ENCODE results near the gene PDE6A.

PDE6A gene

GRCh38 chr5:149904977-149905376 is 39.6 kb downstream of the PDE6A start:
- Mint-ChIP-seq H3K27me3 (no peaks in the 10 kb centered on the region), H3K36me3 (ENCODE audit: low read depth) (no peaks in the 10 kb centered on the region), H3K4me1 (ENCODE audit: low read depth) (peaks cover 13% of the 10 kb centered on the region), H3K27ac (no peak overlapping the region), H3K4me3 (no peak overlapping the region), H3K9me3 (no peaks in the 10 kb centered on the region)
- intact Hi-C loops (cut with micrococcal nuclease): no loop called here

GRCh38 chr5:149904293-149904886 is 40.2 kb downstream of the PDE6A start:
- intact Hi-C loops (cut with micrococcal nuclease): no loop called here

GRCh38 chr5:149903404-149903803 is 41.2 kb downstream of the PDE6A start:
- Mint-ChIP-seq H3K27me3 (no peaks in the 10 kb centered on the region), H3K4me1 (ENCODE audit: low read depth) (peaks cover 13% of the 10 kb centered on the region), H3K36me3 (ENCODE audit: low read depth) (no peaks in the 10 kb centered on the region), H3K9me3 (no peaks in the 10 kb centered on the region), H3K4me3 (no peak overlapping the region), H3K27ac (no peak overlapping the region)
- intact Hi-C loops (cut with micrococcal nuclease): no loop called here

More at GRCh38 chr5:149904293-149904886, 40.2 kb downstream of the PDE6A start:
- no peak overlapping the region for H3K27ac Mint-ChIP-seq
- no peaks in the 10 kb centered on the region for H3K27me3 Mint-ChIP-seq
- no peaks in the 10 kb centered on the region for H3K36me3 Mint-ChIP-seq (ENCODE audit: low read depth)
- H3K4me1 Mint-ChIP-seq (ENCODE audit: low read depth): peaks cover 13% of the 10 kb centered on the region
- H3K4me3 Mint-ChIP-seq: no peak overlapping the region
- H3K9me3 Mint-ChIP-seq: no peaks in the 10 kb centered on the region

- no peaks in the 10 kb centered on the region for H3K36me3 Mint-ChIP-seq (ENCODE audit: low read depth)
- H3K4me1 Mint-ChIP-seq (ENCODE audit: low read depth): peaks cover 13% of the 10 kb centered on the region
- H3K27ac Mint-ChIP-seq: no peak overlapping the region
- H3K9me3 Mint-ChIP-seq: no peaks in the 10 kb centered on the region
- no peaks in the 10 kb centered on the region for H3K27me3 Mint-ChIP-seq
- H3K4me3 Mint-ChIP-seq: no peak overlapping the region
- intact Hi-C loops (cut with micrococcal nuclease): no loop called here
Observed at GRCh38 chr5:149902177-149902576, 42.4 kb downstream of the PDE6A start.

GRCh38 chr5:149901511-149901910 is 43.1 kb downstream of the PDE6A start:
- Mint-ChIP-seq H3K4me1 (ENCODE audit: low read depth) (peaks cover 13% of the 10 kb centered on the region), H3K27me3 (no peaks in the 10 kb centered on the region), H3K4me3 (no peak overlapping the region), H3K9me3 (no peaks in the 10 kb centered on the region), H3K36me3 (ENCODE audit: low read depth) (no peaks in the 10 kb centered on the region), H3K27ac (no peak overlapping the region)
- intact Hi-C loops (cut with micrococcal nuclease): no loop called here

- no peaks in the 10 kb centered on the region for H3K27me3 Mint-ChIP-seq
- no peak overlapping the region for H3K27ac Mint-ChIP-seq
- H3K4me1 Mint-ChIP-seq (ENCODE audit: low read depth): peaks cover 12% of the 10 kb centered on the region
- intact Hi-C loops (cut with micrococcal nuclease): no loop called here
- no peak overlapping the region for H3K4me3 Mint-ChIP-seq
- H3K36me3 Mint-ChIP-seq (ENCODE audit: low read depth): no peaks in the 10 kb centered on the region
- H3K9me3 Mint-ChIP-seq: no peaks in the 10 kb centered on the region
Observed at GRCh38 chr5:149900390-149900789, 44.2 kb downstream of the PDE6A start.

GRCh38 chr5:149898811-149899210 is 45.8 kb downstream of the PDE6A start:
- Mint-ChIP-seq H3K36me3 (ENCODE audit: low read depth) (no peaks in the 10 kb centered on the region), H3K9me3 (no peaks in the 10 kb centered on the region), H3K4me3 (no peak overlapping the region)

GRCh38 chr5:149895416-149896345 is 48.9 kb downstream of the PDE6A start:
- intact Hi-C loops (cut with micrococcal nuclease): no loop called here
- Mint-ChIP-seq H3K27me3 (peaks cover 1% of the 10 kb centered on the region), H3K4me1 (ENCODE audit: low read depth) (no peaks in the 10 kb centered on the region), H3K9me3 (no peaks in the 10 kb centered on the region), H3K27ac (no peak overlapping the region), H3K36me3 (ENCODE audit: low read depth) (no peaks in the 10 kb centered on the region), H3K4me3 (no peak overlapping the region)

More at GRCh38 chr5:149898811-149899210, 45.8 kb downstream of the PDE6A start:
- Mint-ChIP-seq H3K27ac (no peak overlapping the region), H3K4me1 (ENCODE audit: low read depth) (no peaks in the 10 kb centered on the region), H3K27me3 (no peaks in the 10 kb centered on the region)
- intact Hi-C loops (cut with micrococcal nuclease): no loop called here

- Mint-ChIP-seq H3K4me1 (ENCODE audit: low read depth) (no peaks in the 10 kb centered on the region), H3K4me3 (no peak overlapping the region), H3K27ac (no peak overlapping the region), H3K27me3 (peaks cover 1% of the 10 kb centered on the region), H3K9me3 (no peaks in the 10 kb centered on the region), H3K36me3 (ENCODE audit: low read depth) (no peaks in the 10 kb centered on the region)
- intact Hi-C loops (cut with micrococcal nuclease): no loop called here
Observed at GRCh38 chr5:149894237-149894636, 50.4 kb downstream of the PDE6A start.

GRCh38 chr5:149893403-149893931 is 51.1 kb downstream of the PDE6A start:
- no peaks in the 10 kb centered on the region for H3K9me3 Mint-ChIP-seq
- intact Hi-C loops (cut with micrococcal nuclease): no loop called here
- no peaks in the 10 kb centered on the region for H3K4me1 Mint-ChIP-seq (ENCODE audit: low read depth)
- no peaks in the 10 kb centered on the region for H3K36me3 Mint-ChIP-seq (ENCODE audit: low read depth)
- H3K4me3 Mint-ChIP-seq: no peak overlapping the region
- no peak overlapping the region for H3K27ac Mint-ChIP-seq
- peaks cover 1% of the 10 kb centered on the region for H3K27me3 Mint-ChIP-seq

- Mint-ChIP-seq H3K9me3 (no peaks in the 10 kb centered on the region), H3K27me3 (peaks cover 1% of the 10 kb centered on the region), H3K4me3 (no peak overlapping the region), H3K36me3 (ENCODE audit: low read depth) (no peaks in the 10 kb centered on the region), H3K27ac (no peak overlapping the region), H3K4me1 (ENCODE audit: low read depth) (no peaks in the 10 kb centered on the region)
- intact Hi-C loops (cut with micrococcal nuclease): no loop called here
Observed at GRCh38 chr5:149892594-149892993, 52.0 kb downstream of the PDE6A start.

- H3K27ac Mint-ChIP-seq: no peak overlapping the region
- intact Hi-C loops (cut with micrococcal nuclease): no loop called here
- no peaks in the 10 kb centered on the region for H3K36me3 Mint-ChIP-seq (ENCODE audit: low read depth)
- H3K4me1 Mint-ChIP-seq (ENCODE audit: low read depth): no peaks in the 10 kb centered on the region
- no peaks in the 10 kb centered on the region for H3K9me3 Mint-ChIP-seq
- H3K27me3 Mint-ChIP-seq: peaks cover 1% of the 10 kb centered on the region
- no peak overlapping the region for H3K4me3 Mint-ChIP-seq
Observed at GRCh38 chr5:149888280-149888679, 56.3 kb downstream of the PDE6A start.

GRCh38 chr5:149887622-149888183 is 56.9 kb downstream of the PDE6A start:
- peaks cover 1% of the 10 kb centered on the region for H3K27me3 Mint-ChIP-seq
- no peak overlapping the region for H3K4me3 Mint-ChIP-seq
- no peaks in the 10 kb centered on the region for H3K4me1 Mint-ChIP-seq (ENCODE audit: low read depth)
- no peaks in the 10 kb centered on the region for H3K9me3 Mint-ChIP-seq
- intact Hi-C loops (cut with micrococcal nuclease): no loop called here
- no peaks in the 10 kb centered on the region for H3K36me3 Mint-ChIP-seq (ENCODE audit: low read depth)
- no peak overlapping the region for H3K27ac Mint-ChIP-seq

All from dendritic cell treated with granulocyte-macrophage colony-stimulating factor and Interleukin-4, amounts not matched to agents 40 ng/mL and 50 ng/mL, for 4 days (primary cell).